NCI-H2081 treated with DMSO at 0.1 percent for 48 hours (cell line): Measurements from ENCODE around the gene RASSF5.

Source experiments
- DNase-seq: peaks from one replicate; lab custom pipeline; 2025; lab: John Stamatoyannopoulos, UW

Gene RASSF5

GRCh38 chr1:206497363-206497762 is 10.0 kb upstream of the RASSF5 start:
- no peak for DNase-seq

GRCh38 chr1:206497774-206498173 is 9.6 kb upstream of the RASSF5 start:
- DNase-seq: no peak

- no peak for DNase-seq
Measured at GRCh38 chr1:206498685-206499084, 8.6 kb upstream of the RASSF5 start.

- DNase-seq: no peak
Measured at GRCh38 chr1:206500046-206500445, 7.3 kb upstream of the RASSF5 start.

- no peak for DNase-seq
Measured at GRCh38 chr1:206501881-206502280, 5.5 kb upstream of the RASSF5 start.

GRCh38 chr1:206502403-206502802 is 4.9 kb upstream of the RASSF5 start:
- DNase-seq: no peak

GRCh38 chr1:206502812-206503211 is 4.5 kb upstream of the RASSF5 start:
- DNase-seq: no peak

GRCh38 chr1:206503591-206504362 is 3.6 kb upstream of the RASSF5 start:
- DNase-seq: no peak

- DNase-seq: no peak
Measured at GRCh38 chr1:206504363-206504713, 3.0 kb upstream of the RASSF5 start.

- no peak for DNase-seq
Measured at GRCh38 chr1:206505702-206506355, 1.5 kb upstream of the RASSF5 start.

- DNase-seq: no peak
Measured at GRCh38 chr1:206506405-206507283, 687 bp upstream of the RASSF5 start.

GRCh38 chr1:206508130-206508889 is 979 bp downstream of the RASSF5 start:
- DNase-seq: no peak

- DNase-seq: no peak
Measured at GRCh38 chr1:206508956-206509355, 1.6 kb downstream of the RASSF5 start.

- no peak for DNase-seq
Measured at GRCh38 chr1:206509612-206510257, 2.4 kb downstream of the RASSF5 start.

GRCh38 chr1:206510371-206510770 is 3.0 kb downstream of the RASSF5 start:
- no peak for DNase-seq

- no peak for DNase-seq
Measured at GRCh38 chr1:206511362-206512057, 4.2 kb downstream of the RASSF5 start.

GRCh38 chr1:206512058-206512850 is 4.9 kb downstream of the RASSF5 start:
- DNase-seq: no peak

- DNase-seq: no peak
Measured at GRCh38 chr1:206512851-206513180, 5.5 kb downstream of the RASSF5 start.

- no peak for DNase-seq
Measured at GRCh38 chr1:206513312-206514111, 6.2 kb downstream of the RASSF5 start.
